ENCODE results near the gene A1CF. TPM values are rescaled to one million over a fixed set of nuclear protein-coding genes. Genes with fewer than 3 reads are reported as not detected.

The A1CF gene
- total RNA-seq, 1 experiment from 2014 or later: 0.03 TPM

GRCh38 chr10:50851884-50852671 is 33.3 kb downstream of the A1CF start:
- TF ChIP-seq CTCF (IDR thresholded peaks at IDR 0.05) (no peak), REST (IDR thresholded peaks at IDR 0.05; ENCODE audit: insufficient read depth in 1 of 2, low read depth in 2 of 2, low read length in 1 of 2) (no peak), TCF7L2 (IDR thresholded peaks at IDR 0.05; ENCODE audit: low read depth, low read length) (no peak), POLR2AphosphoS5 (IDR thresholded peaks at IDR 0.05; ENCODE audit: low read depth, low read length) (no peak)
- Histone ChIP-seq H3K27me3 (ENCODE audit: control insufficient read depth, insufficient read depth, low read length) (0 out of 2 replicates have a peak, but pooled peaks cover 2% of the 10 kb centered on the region), H3K4me1 (ENCODE audit: control insufficient read depth, insufficient read depth, low read length) (no peaks in the 10 kb centered on the region), H3K9me3 (ENCODE audit: control insufficient read depth, insufficient read depth, low read depth, low read length) (no peaks in the 10 kb centered on the region), H3K36me3 (ENCODE audit: control insufficient read depth, insufficient read depth, low read length) (no peaks in the 10 kb centered on the region), H3K4me3 (ENCODE audit: low read depth in 2 of 2, low read length in 2 of 2) (no peak overlapping the region), H3K27ac (ENCODE audit: low read length) (no peak overlapping the region)
- intact Hi-C loops (cut with micrococcal nuclease; ENCODE audit: unreplicated experiment) (loop anchor here (1.0 kb wide), 1 partner anchor 45 kb away; no protein-coding TSS in a partner anchor), in situ Hi-C loops (cut with HindIII; ENCODE audit: low pct_unique_long_range_greater_than_20kb, low sequenced_read_pairs) (no loop called here)
- CTCF ChIA-PET: no interaction called here
- BruUV-seq (replicated peaks): no TSS peak
- DNase-seq (ENCODE audit: low read depth, low spot score) (no peak), ATAC-seq (no peak)
- POLR2A ChIA-PET: no interaction called here

GRCh38 chr10:50850578-50851230 is 34.7 kb downstream of the A1CF start:
- no peaks in the 10 kb centered on the region for H3K36me3 ChIP-seq (ENCODE audit: control insufficient read depth, insufficient read depth, low read length)
- no peak for DNase-seq (ENCODE audit: low read depth, low spot score)
- no peak for ATAC-seq
- no TSS peak for BruUV-seq (replicated peaks)
- H3K4me3 ChIP-seq (ENCODE audit: low read depth in 2 of 2, low read length in 2 of 2): no peak overlapping the region
- intact Hi-C loops (cut with micrococcal nuclease; ENCODE audit: unreplicated experiment) (no loop called here), in situ Hi-C loops (cut with HindIII; ENCODE audit: low pct_unique_long_range_greater_than_20kb, low sequenced_read_pairs) (no loop called here)
- H3K4me1 ChIP-seq (ENCODE audit: control insufficient read depth, insufficient read depth, low read length): no peaks in the 10 kb centered on the region
- POLR2A ChIA-PET: no interaction called here
- no peaks in the 10 kb centered on the region for H3K9me3 ChIP-seq (ENCODE audit: control insufficient read depth, insufficient read depth, low read depth, low read length)
- no peak for TF ChIP-seq SIN3A (IDR thresholded peaks at IDR 0.05; ENCODE audit: borderline replicate concordance, insufficient read depth, low read depth, low read length)
- no peak for TF ChIP-seq REST (IDR thresholded peaks at IDR 0.05; ENCODE audit: insufficient read depth in 1 of 2, low read depth in 2 of 2, low read length in 1 of 2)
- CTCF ChIA-PET: no interaction called here
- no peak overlapping the region for H3K27ac ChIP-seq (ENCODE audit: low read length)
- no peaks in the 10 kb centered on the region for H3K27me3 ChIP-seq (ENCODE audit: control insufficient read depth, insufficient read depth, low read length)

Data from Panc1 (cell line).